Osteoblast (primary cell): ENCODE results near the gene GLI3. TPM values are rescaled to one million over a fixed set of nuclear protein-coding genes. Genes with fewer than 3 reads are reported as not detected.

ENCODE experiments used
- DNase-seq: peaks from one replicate; pipeline ENCODE4 v3.0.0; 2011; ENCODE audit warnings: low spot score, mixed read lengths; ENCODE audit not compliant: insufficient read length; ENCODE audit errors: missing footprints
- H2AFZ ChIP-seq: 2 replicates; pipeline ENCODE4 v1.6.0; 2011; ENCODE audit warnings: mild to moderate bottlenecking, low read length
- H3K27ac ChIP-seq: 2 replicates; pipeline ENCODE4 v1.5.1; 2011; ENCODE audit warnings: mild to moderate bottlenecking, low read depth, low read length, moderate library complexity
- H3K27me3 ChIP-seq: 2 replicates; pipeline ENCODE4 v1.6.0; 2012; ENCODE audit warnings: mild to moderate bottlenecking, control low read depth, inconsistent platforms, low read length, moderate library complexity; ENCODE audit not compliant: insufficient read depth
- H3K36me3 ChIP-seq: 2 replicates; pipeline ENCODE4 v1.5.1; 2011; ENCODE audit warnings: mild to moderate bottlenecking, low read length, control low read depth, moderate library complexity; ENCODE audit not compliant: insufficient read depth
- H3K4me1 ChIP-seq: 2 replicates; pipeline ENCODE4 v1.5.1; 2011; ENCODE audit warnings: mild to moderate bottlenecking, low read length, control low read depth, moderate library complexity; ENCODE audit not compliant: insufficient read depth
- H3K4me2 ChIP-seq: 2 replicates; pipeline ENCODE4 v1.6.0; 2011; ENCODE audit warnings: mild to moderate bottlenecking, low read length; ENCODE audit not compliant: insufficient read depth
- H3K4me3 ChIP-seq: fragments of 200-600 bp; sonication (generic); 3 replicates; pipeline ENCODE4 v1.5.1; 2012; ENCODE audit warnings: mild to moderate bottlenecking, low read length, inconsistent platforms; ENCODE audit not compliant: insufficient read depth
- H3K79me2 ChIP-seq: 2 replicates; pipeline ENCODE4 v1.6.0; 2012; ENCODE audit warnings: mild to moderate bottlenecking, low read length, control low read depth, inconsistent platforms; ENCODE audit not compliant: insufficient read depth
- H3K9me3 ChIP-seq: 2 replicates; pipeline ENCODE4 v1.5.1; 2011; ENCODE audit warnings: low read depth, low read length, control low read depth
- H4K20me1 ChIP-seq: 2 replicates; pipeline ENCODE4 v1.6.0; 2012; ENCODE audit warnings: mild to moderate bottlenecking, low read length, control low read depth; ENCODE audit not compliant: insufficient read depth
- total RNA-seq: library from RNA; depleted of rRNA; stranded (reverse); fragments of >200 nt; gene quantifications from 2 replicates; pipeline ENCODE4 v1.2.3, GENCODE V29; 2012
- TF ChIP-seq, protein P1 (sequence below): IDR thresholded peaks from 2 replicates; pipeline ENCODE4 v1.5.1; 2011; ENCODE audit warnings: mild to moderate bottlenecking, low read depth, low read length, moderate library complexity; ENCODE audit errors: extremely low read depth

Gene GLI3
- total RNA-seq, 1 donor: 11.9 TPM

DNA sequence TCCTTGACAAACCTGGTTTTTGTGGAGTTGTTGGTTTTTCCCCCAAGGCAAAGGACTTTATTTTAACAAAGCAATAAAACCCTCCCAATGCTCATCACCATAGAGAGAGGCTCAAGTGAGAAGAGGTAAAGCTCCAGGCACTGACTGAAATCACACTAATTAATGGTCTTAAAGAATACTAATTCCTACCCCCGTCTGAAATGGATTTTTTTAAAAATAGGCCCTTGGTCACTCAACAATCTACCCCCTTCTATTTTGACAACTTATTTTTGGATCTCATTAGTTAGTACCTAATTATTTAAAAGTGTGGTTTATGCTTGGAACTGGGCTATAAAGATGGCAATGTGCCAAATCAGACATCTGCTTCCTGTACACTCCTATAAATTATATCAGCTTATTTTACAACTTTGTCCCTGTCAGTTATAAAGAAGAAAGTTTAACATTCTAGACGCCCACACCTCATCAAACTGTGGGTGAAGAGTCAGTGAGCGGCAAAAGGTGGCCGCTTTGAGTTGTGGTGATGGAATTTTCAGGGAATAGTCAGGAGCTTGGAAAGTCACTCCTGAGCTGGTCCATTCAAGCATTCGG is 10.6 kb downstream of the GLI3 start:
- Histone ChIP-seq H3K4me3 (no peak overlapping the region), H3K9me3 (no peaks in the 10 kb centered on the region), H3K79me2 (peaks cover 35% of the 10 kb centered on the region), H3K36me3 (peaks cover 3% of the 10 kb centered on the region), H2AFZ (no peak overlapping the region), H3K27ac (no peak overlapping the region), H3K4me2 (no peak overlapping the region), H4K20me1 (peaks cover 3% of the 10 kb centered on the region), H3K27me3 (no peaks in the 10 kb centered on the region), H3K4me1 (no peaks in the 10 kb centered on the region)
- TF ChIP-seq, protein P1, sequence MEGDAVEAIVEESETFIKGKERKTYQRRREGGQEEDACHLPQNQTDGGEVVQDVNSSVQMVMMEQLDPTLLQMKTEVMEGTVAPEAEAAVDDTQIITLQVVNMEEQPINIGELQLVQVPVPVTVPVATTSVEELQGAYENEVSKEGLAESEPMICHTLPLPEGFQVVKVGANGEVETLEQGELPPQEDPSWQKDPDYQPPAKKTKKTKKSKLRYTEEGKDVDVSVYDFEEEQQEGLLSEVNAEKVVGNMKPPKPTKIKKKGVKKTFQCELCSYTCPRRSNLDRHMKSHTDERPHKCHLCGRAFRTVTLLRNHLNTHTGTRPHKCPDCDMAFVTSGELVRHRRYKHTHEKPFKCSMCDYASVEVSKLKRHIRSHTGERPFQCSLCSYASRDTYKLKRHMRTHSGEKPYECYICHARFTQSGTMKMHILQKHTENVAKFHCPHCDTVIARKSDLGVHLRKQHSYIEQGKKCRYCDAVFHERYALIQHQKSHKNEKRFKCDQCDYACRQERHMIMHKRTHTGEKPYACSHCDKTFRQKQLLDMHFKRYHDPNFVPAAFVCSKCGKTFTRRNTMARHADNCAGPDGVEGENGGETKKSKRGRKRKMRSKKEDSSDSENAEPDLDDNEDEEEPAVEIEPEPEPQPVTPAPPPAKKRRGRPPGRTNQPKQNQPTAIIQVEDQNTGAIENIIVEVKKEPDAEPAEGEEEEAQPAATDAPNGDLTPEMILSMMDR: no peak
- DNase-seq: no peak

- H3K4me3 ChIP-seq: no peak overlapping the region
- H3K27me3 ChIP-seq: no peaks in the 10 kb centered on the region
- peaks cover 21% of the 10 kb centered on the region for H3K79me2 ChIP-seq
- no peaks in the 10 kb centered on the region for H3K4me1 ChIP-seq
- H2AFZ ChIP-seq: no peak overlapping the region
- peaks cover 3% of the 10 kb centered on the region for H4K20me1 ChIP-seq
- H3K4me2 ChIP-seq: no peak overlapping the region
- no peak for DNase-seq
- TF ChIP-seq, protein P1: no peak
- no peaks in the 10 kb centered on the region for H3K9me3 ChIP-seq
- peaks cover 7% of the 10 kb centered on the region for H3K36me3 ChIP-seq
- H3K27ac ChIP-seq: no peak overlapping the region
Observed at GRCh38 chr7:42224391-42225003, 12.5 kb downstream of the GLI3 start.

DNA sequence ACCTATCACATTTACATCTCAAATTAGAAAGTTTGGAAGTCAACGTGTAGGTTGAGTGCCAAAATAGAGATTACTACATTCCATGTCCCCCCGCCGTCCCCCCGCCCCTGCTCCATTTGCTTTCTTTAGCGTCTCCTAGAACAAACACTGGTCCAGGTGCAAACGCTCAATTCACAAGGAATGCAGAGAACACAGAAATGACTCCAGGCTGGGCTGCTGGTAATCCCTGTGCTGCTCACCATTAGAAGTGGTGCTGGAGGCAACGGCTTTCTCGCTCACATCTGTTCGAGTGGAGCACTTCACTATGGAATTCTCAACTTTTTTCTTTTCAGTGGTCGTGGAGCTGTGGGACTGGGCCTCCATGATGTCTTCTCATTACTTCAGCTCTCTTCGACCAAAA is 14.1 kb downstream of the GLI3 start:
- no peak overlapping the region for H2AFZ ChIP-seq
- H3K4me1 ChIP-seq: no peaks in the 10 kb centered on the region
- TF ChIP-seq, protein P1: no peak
- H3K27me3 ChIP-seq: no peaks in the 10 kb centered on the region
- H3K79me2 ChIP-seq: peaks cover 17% of the 10 kb centered on the region
- no peak overlapping the region for H3K27ac ChIP-seq
- DNase-seq: no peak
- no peaks in the 10 kb centered on the region for H3K9me3 ChIP-seq
- peaks cover 7% of the 10 kb centered on the region for H3K36me3 ChIP-seq
- H3K4me2 ChIP-seq: no peak overlapping the region
- no peak overlapping the region for H3K4me3 ChIP-seq
- H4K20me1 ChIP-seq: no peaks in the 10 kb centered on the region

GRCh38 chr7:42222125-42222524 is 14.9 kb downstream of the GLI3 start:
- Histone ChIP-seq H3K9me3 (no peaks in the 10 kb centered on the region), H3K36me3 (peaks cover 7% of the 10 kb centered on the region), H3K4me1 (no peaks in the 10 kb centered on the region), H4K20me1 (no peaks in the 10 kb centered on the region), H3K27me3 (no peaks in the 10 kb centered on the region), H3K79me2 (peaks cover 12% of the 10 kb centered on the region), H3K4me2 (no peak overlapping the region), H2AFZ (no peak overlapping the region), H3K4me3 (no peak overlapping the region), H3K27ac (no peak overlapping the region)
- DNase-seq: no peak
- TF ChIP-seq, protein P1: no peak
